H1 (cell line): ENCODE measurements around the gene PVR. TPM values are rescaled to one million over a fixed set of nuclear protein-coding genes. Genes with fewer than 3 reads are reported as not detected.

ENCODE experiments used
- CTCF ChIA-PET: fragments of 300-600 bp; sonication (Branson Sonifier 250); formaldehyde crosslinking; loops from one replicate; lab custom pipeline; 2021; ENCODE audit not compliant: partially characterized antibody; lab: Charles Lee
- POLR2A ChIA-PET: fragments of 300-600 bp; sonication (Branson Sonifier 250); formaldehyde crosslinking; loops from one replicate; lab custom pipeline; 2021; ENCODE audit warnings: inconsistent platforms; ENCODE audit not compliant: partially characterized antibody; lab: Charles Lee
- DNase-seq, 2 experiments: peaks; one replicate each; pipeline versions ENCODE4 v3.0.0 to v3.0.0-alpha.2; 2010 to 2022; ENCODE audit warnings: low spot score in 2 of 2, low read depth in 1 of 2, mixed read lengths in 1 of 2
- FAIRE-seq: peaks from 2 replicates; lab custom pipeline; 2011; peaks lifted over from hg19 to GRCh38; lab: Jason Lieb, UNC
- H2AFZ ChIP-seq: 2 replicates; pipeline ENCODE4 v1.8.1; 2012; ENCODE audit warnings: low read length, inconsistent platforms
- H2AK5ac ChIP-seq: 2 replicates; pipeline ENCODE4 v1.6.1; 2013; ENCODE audit warnings: low read depth, low read length
- H2BK120ac ChIP-seq: replicated peaks from 2 replicates; pipeline ENCODE3; 2013; ENCODE audit warnings: low read depth, low read length, inconsistent platforms
- H2BK12ac ChIP-seq: 2 replicates; pipeline ENCODE4 v1.6.1; 2013; ENCODE audit warnings: low read depth, low read length
- H2BK15ac ChIP-seq: 2 replicates; pipeline ENCODE4 v1.6.1; 2013; ENCODE audit warnings: low read length
- H2BK20ac ChIP-seq: 2 replicates; pipeline ENCODE4 v1.6.1; 2013; ENCODE audit warnings: low read length
- H2BK5ac ChIP-seq: 2 replicates; pipeline ENCODE4 v1.6.1; 2013; ENCODE audit warnings: low read depth, low read length
- H3K14ac ChIP-seq: 2 replicates; pipeline ENCODE4 v1.6.1; 2013; ENCODE audit warnings: inconsistent platforms; ENCODE audit not compliant: insufficient read length
- H3K18ac ChIP-seq: 2 replicates; pipeline ENCODE4 v1.6.1; 2013; ENCODE audit warnings: low read length; ENCODE audit errors: extremely low read depth
- H3K23ac ChIP-seq: 2 replicates; pipeline ENCODE4 v1.6.1; 2013; ENCODE audit warnings: inconsistent platforms; ENCODE audit not compliant: insufficient read length
- H3K23me2 ChIP-seq: 2 replicates; pipeline ENCODE4 v1.6.1; 2013; ENCODE audit warnings: low read depth, low read length
- H3K27ac ChIP-seq: 2 replicates; pipeline ENCODE4 v1.6.1; 2011; ENCODE audit warnings: low read depth, low read length, inconsistent platforms
- H3K27me3 ChIP-seq, 4 experiments: replicated peaks in 1 of 4; 1 replicate in 1 of 4; 2 replicates in 3 of 4; pipeline versions ENCODE4 v1.6.1 to v1.8.1; 2011 to 2013; ENCODE audit warnings: low read length in 3 of 4, mild to moderate bottlenecking in 3 of 4, inconsistent platforms in 2 of 4, mixed read lengths in 2 of 4, moderate library complexity in 1 of 4; ENCODE audit not compliant: control insufficient read depth in 3 of 4, insufficient read depth in 3 of 4; ENCODE audit errors: extremely low read depth in 1 of 4
- H3K36me3 ChIP-seq, 4 experiments: 2 replicates each; pipeline versions ENCODE4 v1.6.1 to v1.8.1; 2011 to 2013; ENCODE audit warnings: mild to moderate bottlenecking in 4 of 4, low read length in 3 of 4, moderate library complexity in 2 of 4, control low read depth in 1 of 4, inconsistent platforms in 1 of 4; ENCODE audit not compliant: insufficient read depth in 4 of 4, control insufficient read depth in 2 of 4
- H3K4ac ChIP-seq: replicated peaks from 2 replicates; pipeline ENCODE3; 2013; ENCODE audit warnings: low read length, low read depth, mixed read lengths, inconsistent platforms; ENCODE audit not compliant: insufficient read length
- H3K4me1 ChIP-seq, 4 experiments: replicated peaks in 1 of 4; 1 replicate in 1 of 4; 2 replicates in 3 of 4; pipeline versions ENCODE4 v1.6.1 to v1.8.1; 2011 to 2013; ENCODE audit warnings: low read length in 3 of 4, inconsistent platforms in 2 of 4, mixed read lengths in 1 of 4; ENCODE audit not compliant: insufficient read depth in 4 of 4, control insufficient read depth in 3 of 4
- H3K4me2 ChIP-seq, 2 experiments: 2 replicates each; pipeline versions ENCODE4 v1.6.1 to v1.8.1; 2011 to 2013; ENCODE audit warnings: low read depth in 2 of 2, low read length in 2 of 2, control low read depth in 1 of 2, inconsistent platforms in 1 of 2, mild to moderate bottlenecking in 1 of 2; ENCODE audit not compliant: insufficient read depth in 1 of 2
- H3K4me3 ChIP-seq, 4 experiments: fragments of 200-600, 300-600 bp in 1 of 4; sonication (generic), shearing (Covaris generic), sonication (Bioruptor Twin) in 1 of 4; 2 replicates each; pipeline versions ENCODE4 v1.5.1 to v1.8.1; 2011 to 2016; ENCODE audit warnings: low read length in 4 of 4, low read depth in 3 of 4, control low read depth in 2 of 4, inconsistent platforms in 2 of 4, mild to moderate bottlenecking in 2 of 4, mixed read lengths in 1 of 4, moderate library complexity in 1 of 4; ENCODE audit not compliant: insufficient read depth in 2 of 4; ENCODE audit errors: extremely low read depth in 1 of 4
- H3K56ac ChIP-seq: replicated peaks from 2 replicates; pipeline ENCODE3; 2013; ENCODE audit warnings: low read depth, mild to moderate bottlenecking, mixed read lengths, low read length, inconsistent platforms; ENCODE audit not compliant: insufficient read length
- H3K79me1 ChIP-seq: 2 replicates; pipeline ENCODE4 v1.6.1; 2013; ENCODE audit warnings: low read depth, low read length, control low read depth
- H3K79me2 ChIP-seq, 2 experiments: 2 replicates each; pipeline versions ENCODE4 v1.6.1 to v1.8.1; 2012 to 2013; ENCODE audit warnings: low read length in 2 of 2, mild to moderate bottlenecking in 2 of 2, inconsistent platforms in 1 of 2; ENCODE audit not compliant: insufficient read depth in 2 of 2, control insufficient read depth in 1 of 2
- H3K9ac ChIP-seq, 4 experiments: replicated peaks in 1 of 4; 1 replicate in 1 of 4; 2 replicates in 3 of 4; pipeline versions ENCODE4 v1.6.1 to v1.8.1; 2011 to 2013; ENCODE audit warnings: low read depth in 3 of 4, low read length in 3 of 4, control low read depth in 2 of 4, mild to moderate bottlenecking in 2 of 4, moderate library complexity in 2 of 4, inconsistent platforms in 1 of 4; ENCODE audit errors: extremely low read depth in 1 of 4
- H3K9me3 ChIP-seq, 2 experiments: 2 replicates each; pipeline versions ENCODE4 v1.6.1 to v1.8.1; 2012 to 2013; ENCODE audit warnings: mild to moderate bottlenecking in 2 of 2, moderate library complexity in 2 of 2, control low read depth in 1 of 2, inconsistent platforms in 1 of 2, low read depth in 1 of 2, low read length in 1 of 2, mixed read lengths in 1 of 2; ENCODE audit not compliant: insufficient read depth in 2 of 2
- H4K20me1 ChIP-seq, 2 experiments: replicated peaks in 1 of 2; 2 replicates each; pipeline versions ENCODE3 to v1.8.1; 2011 to 2013; ENCODE audit warnings: inconsistent platforms in 2 of 2, low read length in 2 of 2, mild to moderate bottlenecking in 1 of 2; ENCODE audit not compliant: insufficient read depth in 2 of 2, control insufficient read depth in 1 of 2
- H4K5ac ChIP-seq: 2 replicates; pipeline ENCODE4 v1.6.1; 2013; ENCODE audit warnings: low read length, low read depth, mixed read lengths, inconsistent platforms; ENCODE audit not compliant: insufficient read length
- H4K8ac ChIP-seq: 2 replicates; pipeline ENCODE4 v1.8.0; 2013; ENCODE audit warnings: mild to moderate bottlenecking, moderate library complexity, low read length, inconsistent platforms; ENCODE audit not compliant: insufficient read depth; ENCODE audit errors: extremely low read depth
- H4K91ac ChIP-seq: replicated peaks from 2 replicates; pipeline ENCODE3; 2013; ENCODE audit warnings: low read length, mixed read lengths, inconsistent platforms; ENCODE audit not compliant: insufficient read length
- BACH1 ChIP-seq: IDR thresholded peaks from 2 replicates; pipeline ENCODE4 v1.6.1; 2012; ENCODE audit warnings: low read length, improper control_type of control experiment
- BRCA1 ChIP-seq: IDR thresholded peaks from 2 replicates; pipeline ENCODE4 v1.6.1; 2012; ENCODE audit warnings: low read depth, low read length, improper control_type of control experiment
- CREB1 ChIP-seq: IDR thresholded peaks from 2 replicates; pipeline ENCODE4 v1.6.1; 2012; ENCODE audit warnings: inconsistent platforms
- EZH2 ChIP-seq: fragments of 200-600 bp; sonication (generic); IDR thresholded peaks from 2 replicates; pipeline ENCODE4 v1.7.1; 2012; ENCODE audit warnings: low read depth, mild to moderate bottlenecking, moderate library complexity, low read length, inconsistent platforms; ENCODE audit not compliant: severe bottlenecking
- MAX ChIP-seq: IDR thresholded peaks from 2 replicates; pipeline ENCODE4 v1.6.1; 2012; ENCODE audit warnings: inconsistent platforms
- RAD21 ChIP-seq, 2 experiments: IDR thresholded peaks in 1 of 2; conservative IDR thresholded peaks in 1 of 2; 2 replicates each; pipeline ENCODE4 v1.6.1; 2011; ENCODE audit warnings: low read depth in 2 of 2, low read length in 2 of 2, improper control_type of control experiment in 1 of 2, inconsistent platforms in 1 of 2, mild to moderate bottlenecking in 1 of 2, moderate library complexity in 1 of 2
- TAF1 ChIP-seq: IDR thresholded peaks from 2 replicates; pipeline ENCODE4 v1.6.1; 2011; ENCODE audit warnings: mild to moderate bottlenecking, low read depth, low read length
- TBP ChIP-seq: IDR thresholded peaks from 2 replicates; pipeline ENCODE4 v1.6.1; 2011; ENCODE audit warnings: low read depth, low read length, improper control_type of control experiment
- USF2 ChIP-seq: IDR thresholded peaks from 2 replicates; pipeline ENCODE4 v1.6.1; 2011; ENCODE audit warnings: low read length, improper control_type of control experiment
- WGBS, 2 experiments: shearing (Covaris generic) in 1 of 2; methylation state at CpG; one replicate each; pipeline versions ENCODE4 v1.1.6 to v1.1.7; 2013 to 2015; ENCODE audit warnings: low lambda C conversion rate in 2 of 2, mixed read lengths in 2 of 2, inconsistent platforms in 1 of 2, low coverage in 1 of 2, missing lambda C conversion rate in 1 of 2; ENCODE audit not compliant: insufficient replicate concordance in 2 of 2, insufficient coverage in 1 of 2, insufficient read length in 1 of 2; ENCODE audit errors: extremely low coverage in 1 of 2, missing lambda C conversion rate in 1 of 2; 5-methylcytosine and 5-hydroxymethylcytosine counted together
- polyA plus RNA-seq, 7 experiments: library from polyadenylated mRNA; depleted of rRNA in 3 of 7; stranded (reverse) in 5 of 7; unstranded in 2 of 7; fragments of >200 nt in 5 of 7; fragments of 200-250 nt in 2 of 7; gene quantifications; 1 replicate in 5 of 7; 2 replicates in 1 of 7; 4 replicates in 1 of 7; pipeline versions ENCODE4 v1.2.1 to v1.2.3, GENCODE V29; 2011 to 2013; ENCODE audit warnings: missing spikeins in 2 of 7, mixed read lengths in 2 of 7
- total RNA-seq: library from RNA; stranded (reverse); fragmentation: NEBNext Ultra II Directional; extraction: Animal tissue kit (Norgen Biotek cat#: 25700); gene quantifications from 2 replicates; pipeline ENCODE4 v1.2.1, GENCODE V29; 2021

PVR gene
- total and polyA plus RNA-seq, 2 of the 8 experiments (the other 6 are each of a cell fraction or from before 2014, with no cell fraction given) = 13.3 to 14.8 TPM

- 87% methylated on average over 13 of the region's 14 CpGs; no CpG with 5 or more reads in 1 of the 2 experiments for WGBS, 2 experiments
- no peak overlapping the region for H2AK5ac ChIP-seq
- no peaks in the 10 kb centered on the region for H3K79me1 ChIP-seq
- H2BK120ac ChIP-seq = no peak overlapping the region
- H3K27me3 ChIP-seq = 0 out of 7 replicates have a peak, but pooled peaks cover 0 to 2% (median 0%) of the 10 kb centered on the region in 4 experiments
- no peak overlapping the region for H2BK15ac ChIP-seq
- POLR2A ChIA-PET = interaction anchor here (0.6 kb wide), 1 partner anchor 382 kb away, joined by 3 read pairs; no protein-coding TSS in a partner anchor
- no peak overlapping the region for H3K4me3 ChIP-seq
- no peak overlapping the region for H3K14ac ChIP-seq
- no peak overlapping the region for H3K4ac ChIP-seq
- TF ChIP-seq USF2 (no peak), BRCA1 (no peak), EZH2 (no peak), RAD21 (IDR thresholded peaks at IDR 0.05 in 1 of 2, conservative IDR thresholded peaks at IDR 0.05 in 1 of 2; ENCODE audit: low read depth in 2 of 2, low read length in 2 of 2) (no peak), TAF1 (no peak), MAX (no peak), CREB1 (no peak), TBP (no peak), BACH1 (no peak)
- TF ChIP-seq, all 59 proteins: peak for 0
- no peaks in the 10 kb centered on the region for H3K23me2 ChIP-seq
- H2BK5ac ChIP-seq = no peak overlapping the region
- H3K18ac ChIP-seq = no peak overlapping the region
- no peaks in the 10 kb centered on the region for H4K20me1 ChIP-seq
- H3K36me3 ChIP-seq = no peaks in the 10 kb centered on the region; a peak in 1 of 8 replicates
- H3K4me1 ChIP-seq = no peaks in the 10 kb centered on the region
- H3K23ac ChIP-seq = no peak overlapping the region
- no peak for FAIRE-seq
- H3K9ac ChIP-seq = no peak overlapping the region
- H3K56ac ChIP-seq = no peak overlapping the region
- H2AFZ ChIP-seq = no peak overlapping the region
- CTCF ChIA-PET = interaction anchor here (1.0 to 2.4 kb wide), 4 partner anchors 14 to 74 kb away, joined by 3 to 9 read pairs (median 5); no protein-coding TSS in a partner anchor
- H4K91ac ChIP-seq = no peak overlapping the region
- H3K79me2 ChIP-seq = no peaks in the 10 kb centered on the region
- no peak overlapping the region for H4K8ac ChIP-seq
- H2BK20ac ChIP-seq = no peak overlapping the region
- H3K9me3 ChIP-seq = peaks cover 8 to 10% of the 10 kb centered on the region in 2 experiments
- no peak overlapping the region for H3K4me2 ChIP-seq
- H2BK12ac ChIP-seq = no peak overlapping the region
- no peak overlapping the region for H3K27ac ChIP-seq
- no peak overlapping the region for H4K5ac ChIP-seq
- no peak for DNase-seq
Measured at GRCh38 chr19:44710483-44710882, 66.8 kb downstream of the PVR start.
